Stimulated activated CD8-positive, alpha-beta memory T cell treated with anti-CD3 and anti-CD28 coated beads, Interleukin-2, amount 100 ng/mL, for 1 hour (primary cell): ENCODE measurements around the gene OSBPL1A.
"Not testable (repeated sequence)": the region's sequence is repeated elsewhere in the genome, so short reads cannot be mapped to it uniquely, and the experiment has no call there.

Experiments used
- DNase-seq, 2 donors: peaks; one replicate each; pipeline ENCODE4 v3.0.0-alpha.2; 2020; ENCODE audit warnings: low read depth in 2 of 2

OSBPL1A gene

GRCh38 chr18:24397131-24397693, 412 bp downstream of the OSBPL1A start:
- no peak for DNase-seq

GRCh38 chr18:24396082-24396633, 1.5 kb downstream of the OSBPL1A start:
- DNase-seq, result no peak

GRCh38 chr18:24395049-24395795, 2.4 kb downstream of the OSBPL1A start:
- no peak for DNase-seq

- no peak for DNase-seq
These were observed 8.7 kb downstream of the OSBPL1A start for GRCh38 chr18:24388957-24389356.

- DNase-seq, result no peak
These were observed 10.9 kb downstream of the OSBPL1A start for GRCh38 chr18:24386681-24387080.

- DNase-seq, result no peak
These were observed 16.5 kb downstream of the OSBPL1A start for GRCh38 chr18:24381126-24381525.

- no peak for DNase-seq
These were observed 17.4 kb downstream of the OSBPL1A start for GRCh38 chr18:24380163-24380747.

GRCh38 chr18:24378598-24378997, 19.0 kb downstream of the OSBPL1A start:
- DNase-seq, result no peak

- DNase-seq, result not testable (repeated sequence)
These were observed 21.1 kb downstream of the OSBPL1A start for GRCh38 chr18:24376531-24376930.

- no peak for DNase-seq
These were observed 24.3 kb downstream of the OSBPL1A start for GRCh38 chr18:24373328-24373727.

- no peak for DNase-seq
These were observed 25.2 kb downstream of the OSBPL1A start for GRCh38 chr18:24372279-24372872.

DNA sequence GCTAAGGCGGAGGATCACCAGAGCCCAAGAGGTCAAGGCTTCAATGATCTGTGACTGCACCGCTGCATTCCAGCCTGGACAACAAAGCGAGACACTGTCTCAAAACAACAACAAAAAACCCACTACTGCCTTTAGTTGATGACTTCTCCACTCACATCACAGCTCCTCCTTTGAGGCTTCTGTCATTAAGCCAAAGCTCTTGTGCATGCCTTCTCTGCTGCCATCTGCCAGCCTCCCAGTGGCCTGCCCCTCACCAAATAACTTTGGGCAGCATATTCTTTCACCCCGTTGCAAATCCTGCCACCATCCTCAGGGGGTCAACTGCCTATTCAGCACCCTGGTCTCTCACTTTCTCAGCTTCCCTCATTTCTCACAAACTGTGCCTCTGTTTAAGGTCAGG, 27.5 kb downstream of the OSBPL1A start:
- DNase-seq, result no peak

DNA sequence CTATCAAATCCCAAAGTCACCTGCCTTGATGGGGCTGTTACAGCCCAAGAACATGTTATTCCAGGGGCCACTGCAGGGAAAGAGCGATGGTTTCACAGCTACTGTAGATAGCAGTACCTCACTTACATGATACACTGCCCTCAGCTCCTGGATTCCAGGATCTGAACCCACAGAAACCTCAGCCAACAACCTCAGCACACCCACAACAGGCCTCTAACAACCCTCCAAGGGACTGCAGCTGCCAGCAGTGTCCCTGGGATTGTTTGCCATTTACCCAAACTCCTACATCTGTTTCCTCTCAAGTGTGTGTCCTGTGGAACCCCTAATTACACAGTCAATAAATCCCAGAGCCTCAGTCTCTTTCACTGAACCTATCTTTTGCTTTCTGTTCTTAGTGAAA, 28.2 kb downstream of the OSBPL1A start:
- no peak for DNase-seq

- no peak for DNase-seq
These were observed 28.9 kb downstream of the OSBPL1A start for GRCh38 chr18:24368749-24369148.

DNA sequence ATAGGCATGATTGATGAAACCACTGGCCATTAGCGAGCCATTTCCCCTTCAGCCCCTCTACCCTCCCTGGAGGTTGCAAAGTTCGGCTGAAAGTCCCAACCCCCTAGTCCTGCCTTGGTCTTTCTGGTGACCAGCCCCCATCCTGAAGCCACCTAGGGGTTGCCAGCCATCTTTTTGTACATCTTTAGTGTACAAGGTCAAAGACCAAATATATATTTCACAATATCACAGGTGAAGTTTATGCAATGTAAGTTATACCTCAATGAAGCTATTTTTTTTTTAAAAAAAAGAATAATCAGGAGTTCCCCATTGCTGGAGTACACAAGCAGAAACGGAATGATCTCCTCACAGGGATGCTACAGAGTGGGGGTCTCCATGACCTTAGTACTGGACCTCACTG, 31.3 kb downstream of the OSBPL1A start:
- DNase-seq, result no peak

GRCh38 chr18:24364177-24364576, 33.4 kb downstream of the OSBPL1A start:
- no peak for DNase-seq

DNA sequence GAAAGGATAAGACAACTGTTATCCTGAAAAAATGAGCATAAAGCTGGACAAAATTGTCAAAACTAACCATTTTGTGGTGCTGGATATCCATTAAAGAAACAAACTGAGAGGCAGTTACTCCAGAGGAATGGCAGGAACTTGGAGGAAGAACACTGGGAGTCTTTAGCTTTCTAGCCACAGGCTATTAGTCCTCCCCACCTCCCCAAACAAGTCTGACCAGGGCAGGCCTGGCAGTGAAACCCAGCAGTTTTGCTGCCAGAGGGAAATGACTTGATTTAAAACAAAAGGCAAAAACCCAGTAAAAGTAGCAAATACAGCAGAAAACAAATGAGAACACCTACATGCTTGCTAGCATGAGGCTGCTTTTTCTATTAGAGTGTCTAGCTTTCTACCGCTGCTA, 34.9 kb downstream of the OSBPL1A start:
- DNase-seq, result no peak

GRCh38 chr18:24359787-24360530, 37.7 kb downstream of the OSBPL1A start:
- not testable (repeated sequence) for DNase-seq

GRCh38 chr18:24354278-24354677, 43.3 kb downstream of the OSBPL1A start:
- DNase-seq, result no peak

GRCh38 chr18:24346254-24346653, 51.4 kb downstream of the OSBPL1A start:
- DNase-seq, result no peak

- DNase-seq, result no peak
These were observed 53.1 kb downstream of the OSBPL1A start for GRCh38 chr18:24344509-24344908.

GRCh38 chr18:24342347-24342746, 55.3 kb downstream of the OSBPL1A start:
- no peak for DNase-seq
